ENCODE data around the gene SGCA.

Gene SGCA

DNA sequence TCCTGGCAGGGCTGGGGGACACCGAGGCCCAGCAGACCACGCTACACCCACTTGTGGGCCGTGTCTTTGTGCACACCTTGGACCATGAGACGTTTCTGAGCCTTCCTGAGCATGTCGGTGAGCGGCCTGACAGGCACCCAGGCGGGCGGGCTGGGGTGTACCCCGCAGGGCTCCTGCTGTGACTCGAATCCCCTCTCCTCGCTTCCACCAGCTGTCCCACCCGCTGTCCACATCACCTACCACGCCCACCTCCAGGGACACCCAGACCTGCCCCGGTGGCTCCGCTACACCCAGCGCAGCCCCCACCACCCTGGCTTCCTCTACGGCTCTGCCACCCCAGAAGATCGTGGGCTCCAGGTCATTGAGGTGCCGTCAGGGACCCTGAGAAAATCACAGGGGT, 1.6 kb downstream of the SGCA start:
- no peak for DNase-seq (ENCODE audit: low read depth in 2 of 2)

GRCh38 chr17:50168319-50168718, 2.5 kb downstream of the SGCA start:
- DNase-seq (ENCODE audit: low read depth in 2 of 2) = no peak

- peak in 1 of 2 donors; percentile 59 for DNase-seq (ENCODE audit: low read depth in 2 of 2)
Measured at GRCh38 chr17:50169121-50169764, 3.4 kb downstream of the SGCA start.

GRCh38 chr17:50169881-50170459, 4.2 kb downstream of the SGCA start:
- no peak for DNase-seq (ENCODE audit: low read depth in 2 of 2)

- no peak for DNase-seq (ENCODE audit: low read depth in 2 of 2)
Measured at GRCh38 chr17:50170662-50171370, 5.0 kb downstream of the SGCA start.

- DNase-seq (ENCODE audit: low read depth in 2 of 2) = no peak
Measured at GRCh38 chr17:50171371-50172071, 5.7 kb downstream of the SGCA start.

DNA sequence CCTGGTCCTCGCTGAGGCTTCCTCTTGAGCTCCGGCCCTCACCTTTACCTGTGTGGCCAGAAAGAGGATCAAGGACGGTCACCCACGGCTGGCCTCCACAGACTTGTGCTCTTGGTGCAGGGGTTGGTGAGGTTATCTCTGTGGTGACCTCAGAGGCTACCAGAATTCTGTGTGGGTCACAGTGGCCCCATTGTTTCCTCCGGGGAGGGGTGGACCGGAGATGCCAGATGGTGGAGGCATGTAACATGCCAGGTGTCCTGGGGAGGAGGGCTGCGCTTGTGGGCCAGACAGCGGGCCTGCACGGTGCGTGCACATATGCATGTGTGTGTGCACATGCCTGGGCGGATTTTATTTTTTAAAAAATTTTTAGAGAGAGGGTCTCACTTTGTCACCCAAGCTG, 6.3 kb downstream of the SGCA start:
- DNase-seq (ENCODE audit: low read depth in 2 of 2) = no peak

DNA sequence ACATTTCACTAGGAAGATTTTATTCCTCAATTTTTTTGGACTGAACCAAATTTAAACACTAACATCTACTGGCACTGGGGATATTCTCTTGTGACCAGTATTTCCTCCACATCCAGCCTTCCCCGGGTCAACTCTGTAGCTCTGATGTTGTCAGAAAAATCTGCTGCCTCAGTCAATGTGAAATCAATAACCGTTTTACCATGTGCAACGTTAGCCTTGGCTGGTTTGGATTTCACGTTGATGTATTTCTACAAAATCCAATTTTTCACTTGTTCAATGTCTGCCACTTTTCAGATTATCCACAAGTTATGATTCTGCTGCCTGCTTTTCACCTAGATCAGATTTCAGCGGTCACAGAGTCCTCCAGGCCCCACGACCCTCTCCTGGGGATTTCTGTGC, 7.1 kb downstream of the SGCA start:
- DNase-seq (ENCODE audit: low read depth in 2 of 2) = no peak

- DNase-seq (ENCODE audit: low read depth in 2 of 2) = no peak
Measured at GRCh38 chr17:50173335-50173941, 7.6 kb downstream of the SGCA start.

- DNase-seq (ENCODE audit: low read depth in 2 of 2) = no peak
Measured at GRCh38 chr17:50174444-50174843, 8.6 kb downstream of the SGCA start.

DNA sequence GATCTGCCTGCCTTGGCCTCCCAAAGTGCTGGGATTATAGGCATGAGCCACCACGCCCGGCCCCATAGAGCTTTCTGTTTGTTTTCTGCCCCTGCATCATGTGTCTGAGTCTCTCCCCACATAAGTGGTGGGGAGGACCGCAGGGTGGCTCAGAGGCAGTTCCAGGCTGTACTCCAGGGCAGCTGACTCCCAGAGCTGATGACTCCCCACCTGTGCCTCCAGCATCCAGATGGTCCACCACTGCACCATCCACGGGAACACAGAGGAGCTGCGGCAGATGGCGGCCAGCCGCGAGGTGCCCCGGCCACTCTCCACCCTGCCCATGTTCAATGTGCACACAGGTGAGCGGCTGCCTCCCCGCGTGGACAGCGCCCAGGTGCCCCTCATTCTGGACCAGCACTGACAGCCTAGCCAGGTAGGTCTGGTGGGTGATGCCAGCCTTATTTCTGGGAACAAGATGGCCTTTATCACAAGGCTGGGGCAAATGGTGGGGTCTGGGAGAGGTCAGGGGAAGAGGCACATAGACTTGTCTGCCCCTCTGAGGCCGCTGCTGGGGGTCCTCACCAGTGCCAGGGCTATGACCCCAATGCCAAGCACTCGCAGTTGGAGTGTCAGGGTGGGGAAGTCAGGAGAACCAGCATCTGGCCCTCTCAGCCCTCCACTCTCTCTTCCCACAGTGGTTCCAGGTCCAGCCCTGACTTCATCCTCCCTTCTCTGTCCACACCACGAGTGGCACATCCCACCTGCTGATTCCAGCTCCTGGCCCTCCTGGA, 9.4 kb downstream of the SGCA start:
- no peak for DNase-seq (ENCODE audit: low read depth in 2 of 2)

GRCh38 chr17:50176559-50177357, 11.0 kb downstream of the SGCA start:
- DNase-seq (ENCODE audit: low read depth in 2 of 2) = no peak

DNA sequence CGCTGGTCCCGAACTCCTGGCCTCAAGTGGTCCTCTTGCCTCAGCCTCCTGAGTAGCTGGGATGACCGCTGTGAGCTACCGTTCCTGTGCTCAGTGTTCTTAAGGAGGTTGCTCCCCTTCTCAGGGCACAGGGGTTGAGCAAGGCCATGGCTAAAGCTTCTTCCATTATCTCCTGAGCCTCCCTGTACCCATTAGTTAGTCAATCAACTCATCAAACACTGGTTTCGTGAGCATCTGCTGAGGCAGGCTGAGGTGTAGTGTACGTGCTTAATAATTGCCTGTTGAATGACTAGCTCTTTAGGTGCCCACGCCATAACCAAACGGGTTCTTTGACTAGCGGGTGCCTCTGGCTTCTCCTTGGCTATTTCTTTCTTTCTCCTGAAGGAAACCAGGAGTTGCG, 11.7 kb downstream of the SGCA start:
- no peak for DNase-seq (ENCODE audit: low read depth in 2 of 2)

GRCh38 chr17:50177983-50178834, 12.4 kb downstream of the SGCA start:
- peak in 1 of 2 donors; percentile 26 for DNase-seq (ENCODE audit: low read depth in 2 of 2)

- no peak for DNase-seq (ENCODE audit: low read depth in 2 of 2)
Measured at GRCh38 chr17:50180111-50180510, 14.3 kb downstream of the SGCA start.

GRCh38 chr17:50180620-50181019, 14.8 kb downstream of the SGCA start:
- DNase-seq (ENCODE audit: low read depth in 2 of 2) = no peak

DNA sequence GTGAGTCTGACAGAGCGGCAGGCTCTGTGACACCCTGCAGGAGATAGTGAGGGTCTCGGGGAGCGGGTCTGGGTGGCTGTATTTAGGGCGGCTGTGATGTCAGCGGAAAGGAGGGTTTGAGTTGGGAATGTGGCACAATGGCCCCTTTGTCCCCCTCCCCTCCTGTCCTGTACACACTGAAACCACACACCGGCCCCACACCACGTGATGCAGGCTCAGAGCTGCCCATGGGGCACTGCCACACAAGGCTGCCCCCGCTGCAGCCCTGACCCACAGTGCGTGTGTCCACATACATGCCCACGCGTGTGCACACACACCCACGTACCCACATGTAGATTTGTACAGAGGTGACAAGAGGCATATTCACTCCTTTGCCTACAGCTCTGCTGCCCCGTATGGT, 15.3 kb downstream of the SGCA start:
- DNase-seq (ENCODE audit: low read depth in 2 of 2) = no peak

GRCh38 chr17:50181591-50182560, 16.1 kb downstream of the SGCA start:
- no peak for DNase-seq (ENCODE audit: low read depth in 2 of 2)
